ENCODE data around the gene GLRB. TPM values are rescaled to one million over a fixed set of nuclear protein-coding genes. Genes with fewer than 3 reads are reported as not detected.

The GLRB gene
- total RNA-seq, 4 donors from 2014 or later, result 0.27 to 1.3 (median 0.65) TPM

DNA sequence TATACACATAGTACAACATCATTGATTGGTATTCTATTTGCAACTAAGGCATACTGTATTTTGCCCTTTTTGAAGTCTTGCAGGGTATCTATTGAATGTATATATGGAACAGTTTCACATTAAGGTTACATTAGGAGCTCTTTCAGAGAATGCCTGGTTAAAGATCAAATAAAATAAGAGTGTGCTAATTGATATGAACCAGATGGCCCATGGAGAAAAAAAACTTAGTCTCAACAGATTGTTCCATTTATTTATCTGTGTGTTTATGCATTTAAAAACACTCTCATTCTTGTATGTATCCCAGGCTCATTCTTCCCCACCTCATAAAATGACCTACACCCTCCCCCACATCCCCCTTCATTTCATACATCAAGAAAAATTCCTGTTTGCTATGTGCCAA is 109.4 kb downstream of the GLRB start:
- H3K36me3 ChIP-seq, result no peaks in the 10 kb centered on the region
- no peaks in the 10 kb centered on the region for H3K27me3 ChIP-seq
- H3K27ac ChIP-seq, result no peak overlapping the region
- TF ChIP-seq, protein P1, sequence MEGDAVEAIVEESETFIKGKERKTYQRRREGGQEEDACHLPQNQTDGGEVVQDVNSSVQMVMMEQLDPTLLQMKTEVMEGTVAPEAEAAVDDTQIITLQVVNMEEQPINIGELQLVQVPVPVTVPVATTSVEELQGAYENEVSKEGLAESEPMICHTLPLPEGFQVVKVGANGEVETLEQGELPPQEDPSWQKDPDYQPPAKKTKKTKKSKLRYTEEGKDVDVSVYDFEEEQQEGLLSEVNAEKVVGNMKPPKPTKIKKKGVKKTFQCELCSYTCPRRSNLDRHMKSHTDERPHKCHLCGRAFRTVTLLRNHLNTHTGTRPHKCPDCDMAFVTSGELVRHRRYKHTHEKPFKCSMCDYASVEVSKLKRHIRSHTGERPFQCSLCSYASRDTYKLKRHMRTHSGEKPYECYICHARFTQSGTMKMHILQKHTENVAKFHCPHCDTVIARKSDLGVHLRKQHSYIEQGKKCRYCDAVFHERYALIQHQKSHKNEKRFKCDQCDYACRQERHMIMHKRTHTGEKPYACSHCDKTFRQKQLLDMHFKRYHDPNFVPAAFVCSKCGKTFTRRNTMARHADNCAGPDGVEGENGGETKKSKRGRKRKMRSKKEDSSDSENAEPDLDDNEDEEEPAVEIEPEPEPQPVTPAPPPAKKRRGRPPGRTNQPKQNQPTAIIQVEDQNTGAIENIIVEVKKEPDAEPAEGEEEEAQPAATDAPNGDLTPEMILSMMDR (IDR thresholded peaks at IDR 0.05), result no peak
- no peak for TF ChIP-seq POLR2A (IDR thresholded peaks at IDR 0.05)
- no peaks in the 10 kb centered on the region for H3K4me1 ChIP-seq
- H3K9me3 ChIP-seq, result no peaks in the 10 kb centered on the region
- H3K4me3 ChIP-seq, result no peak overlapping the region
- intact Hi-C loops (cut with DNase I), result no loop called here
- DNase-seq, result no peak

DNA sequence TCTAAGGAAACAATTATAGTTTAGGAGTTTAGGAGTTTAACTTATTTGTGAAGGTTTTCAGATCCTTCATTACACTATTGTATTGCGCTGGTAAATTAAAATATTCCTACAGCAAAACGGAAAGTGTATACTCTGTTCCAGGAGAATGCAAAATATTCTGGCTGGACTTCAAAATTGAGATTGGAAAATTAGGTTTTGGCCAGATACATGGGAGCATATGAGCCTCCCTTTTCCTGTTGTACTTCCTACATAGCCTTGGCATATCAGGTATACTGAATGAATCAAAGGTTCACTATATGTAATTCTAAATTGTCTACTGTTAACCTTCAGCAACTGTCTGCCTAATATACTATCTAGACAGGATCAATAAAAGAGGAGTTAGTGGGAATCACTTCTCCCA is 119.4 kb downstream of the GLRB start:
- intact Hi-C loops (cut with DNase I), result no loop called here
- Histone ChIP-seq H3K4me1 (no peaks in the 10 kb centered on the region), H3K27ac (no peak overlapping the region), H3K36me3 (no peaks in the 10 kb centered on the region), H3K9me3 (no peaks in the 10 kb centered on the region), H3K27me3 (no peaks in the 10 kb centered on the region), H3K4me3 (no peak overlapping the region)
- no peak for DNase-seq
- 82 to 84% methylated on average over 2 of the region's 2 CpGs for WGBS, 2 donors
- TF ChIP-seq, protein P1 (IDR thresholded peaks at IDR 0.05), result no peak
- TF ChIP-seq POLR2A (IDR thresholded peaks at IDR 0.05), result no peak

- Histone ChIP-seq H3K36me3 (no peaks in the 10 kb centered on the region), H3K9me3 (no peaks in the 10 kb centered on the region), H3K27ac (no peak overlapping the region), H3K27me3 (no peaks in the 10 kb centered on the region), H3K4me1 (no peaks in the 10 kb centered on the region), H3K4me3 (no peak overlapping the region)
- TF ChIP-seq, protein P1 (IDR thresholded peaks at IDR 0.05), result no peak
- TF ChIP-seq POLR2A (IDR thresholded peaks at IDR 0.05), result no peak
- DNase-seq, result no peak
- intact Hi-C loops (cut with DNase I), result no loop called here
- 58 to 100% methylated on average over 1 of the region's 1 CpG for WGBS, 2 donors
These were observed 120.1 kb downstream of the GLRB start for GRCh38 chr4:157196046-157196445.

- Histone ChIP-seq H3K27me3 (no peaks in the 10 kb centered on the region), H3K27ac (no peak overlapping the region), H3K4me1 (no peaks in the 10 kb centered on the region), H3K36me3 (no peaks in the 10 kb centered on the region), H3K4me3 (no peak overlapping the region), H3K9me3 (no peaks in the 10 kb centered on the region)
- intact Hi-C loops (cut with DNase I), result no loop called here
- WGBS, 2 donors, result 77 to 80% methylated on average over 7 to 14 of the region's 17 CpGs
- TF ChIP-seq, protein P1 (IDR thresholded peaks at IDR 0.05), result peak in 2 of 6 experiments; percentile 20 to 36
- TF ChIP-seq POLR2A (IDR thresholded peaks at IDR 0.05), result no peak
- no peak for DNase-seq
These were observed 128.8 kb downstream of the GLRB start for GRCh38 chr4:157204634-157205244.

DNA sequence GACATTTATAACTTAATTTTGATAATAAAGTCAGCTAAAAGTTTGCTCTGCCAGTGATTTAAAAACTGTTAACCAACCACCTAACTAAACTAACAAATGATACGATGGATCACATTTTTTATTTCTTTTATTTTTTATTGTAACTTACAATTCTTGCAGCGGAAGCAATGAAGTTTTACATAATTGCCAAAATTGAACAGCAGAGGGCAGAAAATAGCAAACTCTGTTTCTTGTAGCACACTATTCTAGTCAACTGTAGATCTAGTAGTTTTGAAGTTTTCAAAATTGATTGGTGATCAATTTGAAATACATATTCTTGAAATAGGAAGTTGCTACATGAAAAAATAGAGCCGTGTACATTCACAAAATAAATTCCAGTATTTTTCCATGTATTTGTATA is 141.8 kb downstream of the GLRB start:
- Histone ChIP-seq H3K27ac (no peak overlapping the region), H3K27me3 (peaks cover 6 to 43% (median 13%) of the 10 kb centered on the region in 4 donors), H3K4me3 (no peak overlapping the region), H3K9me3 (no peaks in the 10 kb centered on the region), H3K36me3 (no peaks in the 10 kb centered on the region), H3K4me1 (peaks cover 4 to 23% (median 4%) of the 10 kb centered on the region in 3 donors)
- WGBS, 2 donors, result 25 to 35% methylated on average over 3 of the region's 3 CpGs
- no peak for TF ChIP-seq POLR2A (IDR thresholded peaks at IDR 0.05)
- TF ChIP-seq, protein P1 (IDR thresholded peaks at IDR 0.05), result peak in 5 of 6 experiments; percentile 18 to 51 (median 37)
- intact Hi-C loops (cut with DNase I), result no loop called here
- DNase-seq, result no peak

All from esophagus squamous epithelium (tissue), 5 donors.